Adrenal gland (tissue), 5 donors: ENCODE data around the gene ME1.

Experiments
- CTCF ChIP-seq, 6 experiments: fragments of 450-650 bp in 4 of 6; fragments of 200-600 bp in 2 of 6; sonication (generic) in 1 of 6; IDR thresholded peaks; 1 replicate in 5 of 6; 2 replicates in 1 of 6; pipeline versions ENCODE4 v1.5.1 to v1.8.0; 2016 to 2021; ENCODE audit warnings: antibody characterized with exemption in 6 of 6, mild to moderate bottlenecking in 2 of 6, moderate library complexity in 1 of 6
- POLR2A ChIP-seq, 2 donors: fragments of 450-650 bp; IDR thresholded peaks; one replicate each; pipeline ENCODE4 v1.6.1; 2017; ENCODE audit warnings: antibody characterized with exemption in 2 of 2, mild to moderate bottlenecking in 2 of 2, moderate library complexity in 1 of 2
- donor health status: DM: no; HTN: no; CAD: no.

GRCh38 chr6:83270971-83271719 is 159.7 kb downstream of the ME1 start:
- TF ChIP-seq POLR2A (IDR thresholded peaks at IDR 0.05) (no peak), CTCF (IDR thresholded peaks at IDR 0.05) (no peak)
